ENCODE data around the gene TP53.

GRCh38 chr17:7721612-7722011 lies 34.3 kb upstream of the TP53 start:
- no peak for TF ChIP-seq POLR2A (IDR thresholded peaks at IDR 0.05)
- TF ChIP-seq, protein P1, sequence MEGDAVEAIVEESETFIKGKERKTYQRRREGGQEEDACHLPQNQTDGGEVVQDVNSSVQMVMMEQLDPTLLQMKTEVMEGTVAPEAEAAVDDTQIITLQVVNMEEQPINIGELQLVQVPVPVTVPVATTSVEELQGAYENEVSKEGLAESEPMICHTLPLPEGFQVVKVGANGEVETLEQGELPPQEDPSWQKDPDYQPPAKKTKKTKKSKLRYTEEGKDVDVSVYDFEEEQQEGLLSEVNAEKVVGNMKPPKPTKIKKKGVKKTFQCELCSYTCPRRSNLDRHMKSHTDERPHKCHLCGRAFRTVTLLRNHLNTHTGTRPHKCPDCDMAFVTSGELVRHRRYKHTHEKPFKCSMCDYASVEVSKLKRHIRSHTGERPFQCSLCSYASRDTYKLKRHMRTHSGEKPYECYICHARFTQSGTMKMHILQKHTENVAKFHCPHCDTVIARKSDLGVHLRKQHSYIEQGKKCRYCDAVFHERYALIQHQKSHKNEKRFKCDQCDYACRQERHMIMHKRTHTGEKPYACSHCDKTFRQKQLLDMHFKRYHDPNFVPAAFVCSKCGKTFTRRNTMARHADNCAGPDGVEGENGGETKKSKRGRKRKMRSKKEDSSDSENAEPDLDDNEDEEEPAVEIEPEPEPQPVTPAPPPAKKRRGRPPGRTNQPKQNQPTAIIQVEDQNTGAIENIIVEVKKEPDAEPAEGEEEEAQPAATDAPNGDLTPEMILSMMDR (IDR thresholded peaks at IDR 0.05): no peak

Data from uterus (tissue), 2 donors.